C4-2B (cell line): ENCODE data around the gene ARHGAP10.

Experiments
- ZFX ChIP-seq: fragments of 450-650 bp; IDR thresholded peaks from 2 replicates; pipeline ENCODE4 v1.6.1; 2017
- TF ChIP-seq, protein P1 (sequence below): fragments of 450-650 bp; conservative IDR thresholded peaks from 2 replicates; pipeline ENCODE4 v1.5.1; 2017; ENCODE audit warnings: mild to moderate bottlenecking

DNA sequence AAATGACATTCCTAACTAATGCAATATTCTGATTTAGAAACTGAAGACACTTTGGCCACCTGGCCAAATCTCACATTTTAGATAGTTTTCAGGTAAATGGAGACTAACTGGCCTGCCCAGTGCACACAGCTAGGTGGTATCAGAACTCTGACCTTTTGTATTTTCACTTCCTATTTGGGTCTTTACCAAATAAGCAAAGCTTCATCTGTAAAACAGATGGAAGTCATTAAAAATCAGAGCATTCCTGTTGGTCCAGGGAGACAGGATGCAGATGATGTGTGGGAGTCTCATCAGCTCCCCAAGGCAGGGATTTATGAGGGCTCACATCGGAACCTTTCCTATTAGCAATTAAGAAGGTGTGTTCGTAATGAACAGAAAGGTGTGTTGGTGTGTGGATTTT, 57.7 kb downstream of the ARHGAP10 start:
- TF ChIP-seq, protein P1, sequence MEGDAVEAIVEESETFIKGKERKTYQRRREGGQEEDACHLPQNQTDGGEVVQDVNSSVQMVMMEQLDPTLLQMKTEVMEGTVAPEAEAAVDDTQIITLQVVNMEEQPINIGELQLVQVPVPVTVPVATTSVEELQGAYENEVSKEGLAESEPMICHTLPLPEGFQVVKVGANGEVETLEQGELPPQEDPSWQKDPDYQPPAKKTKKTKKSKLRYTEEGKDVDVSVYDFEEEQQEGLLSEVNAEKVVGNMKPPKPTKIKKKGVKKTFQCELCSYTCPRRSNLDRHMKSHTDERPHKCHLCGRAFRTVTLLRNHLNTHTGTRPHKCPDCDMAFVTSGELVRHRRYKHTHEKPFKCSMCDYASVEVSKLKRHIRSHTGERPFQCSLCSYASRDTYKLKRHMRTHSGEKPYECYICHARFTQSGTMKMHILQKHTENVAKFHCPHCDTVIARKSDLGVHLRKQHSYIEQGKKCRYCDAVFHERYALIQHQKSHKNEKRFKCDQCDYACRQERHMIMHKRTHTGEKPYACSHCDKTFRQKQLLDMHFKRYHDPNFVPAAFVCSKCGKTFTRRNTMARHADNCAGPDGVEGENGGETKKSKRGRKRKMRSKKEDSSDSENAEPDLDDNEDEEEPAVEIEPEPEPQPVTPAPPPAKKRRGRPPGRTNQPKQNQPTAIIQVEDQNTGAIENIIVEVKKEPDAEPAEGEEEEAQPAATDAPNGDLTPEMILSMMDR = no peak
- TF ChIP-seq ZFX = no peak
